ENCODE results near the gene DRC7. TPM values are rescaled to one million over a fixed set of nuclear protein-coding genes. Genes with fewer than 3 reads are reported as not detected.

DRC7 gene
- total and polyA plus RNA-seq, 7 donors: not detected

- Histone ChIP-seq H3K9me3 (no peaks in the 10 kb centered on the region), H3K4me1 (no peaks in the 10 kb centered on the region), H3K4me3 (no peak overlapping the region), H3K36me3 (ENCODE audit: insufficient read depth in 1 of 2, low read depth in 1 of 2) (no peaks in the 10 kb centered on the region), H3K27me3 (ENCODE audit: insufficient read depth in 3 of 3, low read length in 2 of 3) (no peaks in the 10 kb centered on the region), H3K27ac (no peak overlapping the region)
- WGBS, 3 donors: 37 to 41% (median 38%) methylated on average over 12 of the region's 12 CpGs
- TF ChIP-seq CTCF (IDR thresholded peaks at IDR 0.05): no peak
- intact Hi-C loops (cut with DNase I): no loop called here
- ATAC-seq (no peak), DNase-seq (no peak)
Observed at GRCh38 chr16:57675741-57676551, 18.7 kb upstream of the DRC7 start.

GRCh38 chr16:57676553-57677085 is 18.0 kb upstream of the DRC7 start:
- Histone ChIP-seq H3K9me3 (no peaks in the 10 kb centered on the region), H3K4me1 (no peaks in the 10 kb centered on the region), H3K36me3 (ENCODE audit: insufficient read depth in 1 of 2, low read depth in 1 of 2) (no peaks in the 10 kb centered on the region), H3K27ac (no peak overlapping the region), H3K27me3 (ENCODE audit: insufficient read depth in 3 of 3, low read length in 2 of 3) (no peaks in the 10 kb centered on the region), H3K4me3 (no peak overlapping the region)
- DNase-seq (no peak), ATAC-seq (no peak)
- intact Hi-C loops (cut with DNase I): no loop called here
- no peak for TF ChIP-seq CTCF (IDR thresholded peaks at IDR 0.05)
- WGBS, 3 donors: 58 to 65% (median 61%) methylated on average over 4 of the region's 4 CpGs

- intact Hi-C loops (cut with DNase I): no loop called here
- no peaks in the 10 kb centered on the region for H3K36me3 ChIP-seq (ENCODE audit: insufficient read depth in 1 of 2, low read depth in 1 of 2)
- H3K4me1 ChIP-seq: no peaks in the 10 kb centered on the region
- no peak overlapping the region for H3K4me3 ChIP-seq
- ATAC-seq (peak in 1 of 4 donors; percentile 29), DNase-seq (no peak)
- TF ChIP-seq CTCF (IDR thresholded peaks at IDR 0.05): no peak
- H3K27me3 ChIP-seq (ENCODE audit: insufficient read depth in 3 of 3, low read length in 2 of 3): no peaks in the 10 kb centered on the region
- H3K9me3 ChIP-seq: no peaks in the 10 kb centered on the region
- 64 to 67% (median 64%) methylated on average over 14 of the region's 14 CpGs for WGBS, 3 donors
- H3K27ac ChIP-seq: no peak overlapping the region
Observed at GRCh38 chr16:57677622-57678369, 16.8 kb upstream of the DRC7 start.

- Histone ChIP-seq H3K36me3 (ENCODE audit: insufficient read depth in 1 of 2, low read depth in 1 of 2) (no peaks in the 10 kb centered on the region), H3K27ac (no peak overlapping the region), H3K4me3 (no peak overlapping the region), H3K27me3 (ENCODE audit: insufficient read depth in 3 of 3, low read length in 2 of 3) (no peaks in the 10 kb centered on the region), H3K9me3 (no peaks in the 10 kb centered on the region), H3K4me1 (no peaks in the 10 kb centered on the region)
- WGBS, 3 donors: 83 to 89% (median 88%) methylated on average over 12 of the region's 12 CpGs
- DNase-seq: no peak
- intact Hi-C loops (cut with DNase I): no loop called here
- no peak for TF ChIP-seq CTCF (IDR thresholded peaks at IDR 0.05)
- no peak for ATAC-seq
Observed at GRCh38 chr16:57679016-57679415, 15.6 kb upstream of the DRC7 start.

All from psoas muscle (tissue), 8 donors.